Neuronal stem cell (in vitro differentiated cells): ENCODE data around the gene FKBP9.

ENCODE experiments used
- DNase-seq: peaks from one replicate; pipeline ENCODE4 v3.0.0-alpha.2; 2013; ENCODE audit warnings: low spot score
- H2AFZ ChIP-seq: one replicate; pipeline ENCODE4 v1.6.1; 2013; ENCODE audit warnings: mild to moderate bottlenecking, low read length, inconsistent platforms
- H2AK5ac ChIP-seq: 2 replicates; pipeline ENCODE4 v1.6.1; 2013; ENCODE audit warnings: low read depth, mild to moderate bottlenecking, inconsistent platforms, low read length, moderate library complexity, mixed read lengths
- H2BK120ac ChIP-seq: 2 replicates; pipeline ENCODE4 v1.6.1; 2013; ENCODE audit warnings: low read depth, mild to moderate bottlenecking, inconsistent platforms, low read length, moderate library complexity, mixed read lengths
- H2BK12ac ChIP-seq: one replicate; pipeline ENCODE4 v1.6.1; 2013; ENCODE audit warnings: low read length, inconsistent platforms
- H2BK15ac ChIP-seq: 2 replicates; pipeline ENCODE4 v1.6.1; 2013; ENCODE audit warnings: mild to moderate bottlenecking, low read length, inconsistent platforms, mixed read lengths
- H2BK5ac ChIP-seq: one replicate; pipeline ENCODE4 v1.6.1; 2013; ENCODE audit warnings: inconsistent platforms, mild to moderate bottlenecking, low read length, moderate library complexity
- H3K14ac ChIP-seq: one replicate; pipeline ENCODE4 v1.6.1; 2013; ENCODE audit warnings: low read length, inconsistent platforms
- H3K18ac ChIP-seq: 2 replicates; pipeline ENCODE4 v1.6.1; 2013; ENCODE audit warnings: low read length, inconsistent platforms
- H3K23ac ChIP-seq: 2 replicates; pipeline ENCODE4 v1.6.1; 2013; ENCODE audit warnings: low read depth, mild to moderate bottlenecking, mixed read lengths, low read length, inconsistent platforms; ENCODE audit not compliant: poor library complexity
- H3K27ac ChIP-seq: replicated peaks from 3 replicates; pipeline ENCODE4 v1.5.1; 2013; ENCODE audit warnings: low read length, inconsistent platforms
- H3K27me3 ChIP-seq, 3 experiments: 2 replicates each; pipeline ENCODE4 v1.6.1; 2013; ENCODE audit warnings: low read length in 3 of 3, mild to moderate bottlenecking in 2 of 3, inconsistent platforms in 1 of 3, low read depth in 1 of 3, mixed read lengths in 1 of 3, moderate library complexity in 1 of 3; ENCODE audit not compliant: control insufficient read depth in 3 of 3, insufficient read depth in 3 of 3
- H3K36me3 ChIP-seq, 2 donors: replicated peaks in 1 of 2; 2 replicates each; pipeline ENCODE4 v1.6.1; 2013; ENCODE audit warnings: low read length in 2 of 2; ENCODE audit not compliant: control insufficient read depth in 2 of 2, insufficient read depth in 2 of 2
- H3K4ac ChIP-seq: 2 replicates; pipeline ENCODE4 v1.6.1; 2013; ENCODE audit warnings: inconsistent platforms, mild to moderate bottlenecking, low read length, moderate library complexity
- H3K4me1 ChIP-seq, 2 donors: 1 replicate in 1 of 2; 2 replicates in 1 of 2; pipeline ENCODE4 v1.6.1; 2013; ENCODE audit warnings: low read length in 2 of 2, low read depth in 1 of 2; ENCODE audit not compliant: control insufficient read depth in 2 of 2, insufficient read depth in 1 of 2
- H3K4me2 ChIP-seq: one replicate; pipeline ENCODE4 v1.6.1; 2013; ENCODE audit warnings: mild to moderate bottlenecking, low read length, inconsistent platforms; ENCODE audit not compliant: insufficient read depth, poor library complexity, severe bottlenecking
- H3K4me3 ChIP-seq, 2 donors: 2 replicates each; pipeline ENCODE4 v1.5.1; 2013; ENCODE audit warnings: low read length in 2 of 2, mild to moderate bottlenecking in 2 of 2, inconsistent platforms in 1 of 2, moderate library complexity in 1 of 2
- H3K79me1 ChIP-seq: one replicate; pipeline ENCODE4 v1.6.1; 2013; ENCODE audit warnings: low read depth, mild to moderate bottlenecking, inconsistent platforms, low read length, moderate library complexity
- H3K9ac ChIP-seq: one replicate; pipeline ENCODE4 v1.6.1; 2013; ENCODE audit warnings: mild to moderate bottlenecking, low read depth, low read length, inconsistent platforms; ENCODE audit not compliant: poor library complexity
- H3K9me3 ChIP-seq, 2 donors: replicated peaks in 1 of 2; 2 replicates each; pipeline versions ENCODE3 to v1.6.1; 2013; ENCODE audit warnings: low read length in 2 of 2, mild to moderate bottlenecking in 2 of 2, inconsistent platforms in 1 of 2, low read depth in 1 of 2, mixed read lengths in 1 of 2, moderate library complexity in 1 of 2; ENCODE audit not compliant: control insufficient read depth in 2 of 2, insufficient read depth in 1 of 2
- H4K8ac ChIP-seq: one replicate; pipeline ENCODE4 v1.6.1; 2013; ENCODE audit warnings: low read depth, mild to moderate bottlenecking, inconsistent platforms, low read length, moderate library complexity
- H4K91ac ChIP-seq: one replicate; pipeline ENCODE4 v1.6.1; 2013; ENCODE audit warnings: low read length, low read depth, mild to moderate bottlenecking, inconsistent platforms; ENCODE audit not compliant: poor library complexity
- WGBS, 2 donors: extraction: QIAGEN DNeasy Blood & Tissue Kit; methylation state at CpG; one replicate each; pipeline ENCODE4 v1.1.7; 2013; ENCODE audit warnings: missing lambda C conversion rate in 2 of 2, mixed read lengths in 1 of 2; ENCODE audit not compliant: insufficient read length in 2 of 2, insufficient replicate concordance in 1 of 2; ENCODE audit errors: extremely low coverage in 2 of 2; 5-methylcytosine and 5-hydroxymethylcytosine counted together

FKBP9 gene

DNA sequence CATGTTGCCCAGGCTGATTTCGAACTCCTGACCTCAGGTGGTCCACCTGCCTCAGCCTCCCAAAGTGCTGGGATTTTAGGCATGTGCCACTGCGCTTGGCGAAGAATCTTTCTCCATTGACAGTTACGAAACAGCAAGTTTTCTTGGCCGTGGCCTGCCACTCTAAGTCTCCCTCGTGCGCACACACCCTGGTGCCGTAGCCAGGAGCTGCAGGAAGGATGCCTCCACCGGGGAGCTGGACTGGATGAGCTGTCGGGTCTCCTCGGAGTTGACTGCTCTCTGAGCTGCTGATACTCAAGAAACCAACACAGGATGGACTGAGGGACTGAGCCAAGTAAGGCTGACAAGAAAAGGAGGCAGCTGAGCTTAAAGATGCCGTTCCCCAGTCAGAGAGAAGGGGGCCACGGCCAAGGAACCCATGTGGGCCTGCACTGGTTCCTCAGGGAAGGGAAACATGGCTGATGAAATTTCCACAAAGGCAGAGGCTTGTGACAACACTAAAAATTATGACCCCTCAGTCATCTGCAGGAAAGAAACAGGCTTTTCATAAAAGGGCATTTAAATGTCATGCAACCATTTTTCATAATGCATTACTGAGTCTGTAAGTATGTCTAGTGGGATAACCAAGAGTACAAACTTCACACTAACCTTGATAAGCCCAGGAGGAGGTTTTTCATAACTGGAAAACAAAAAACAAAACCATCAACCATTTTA is 27.7 kb upstream of the FKBP9 start:
- Histone ChIP-seq H3K4me2 (no peak overlapping the region), H2AFZ (no peak overlapping the region), H3K14ac (no peak overlapping the region), H2BK12ac (no peak overlapping the region), H3K27me3 (no peaks in the 10 kb centered on the region), H3K9me3 (peaks cover 0 to 2% of the 10 kb centered on the region in 2 donors), H4K91ac (no peak overlapping the region), H3K23ac (no peak overlapping the region), H3K79me1 (no peaks in the 10 kb centered on the region), H2BK120ac (no peak overlapping the region), H3K4ac (no peak overlapping the region), H2AK5ac (no peak overlapping the region), H4K8ac (no peak overlapping the region), H3K4me1 (peaks cover 0 to 7% of the 10 kb centered on the region in 2 donors), H3K18ac (no peak overlapping the region), H3K4me3 (no peak overlapping the region), H3K27ac (no peak overlapping the region), H2BK15ac (no peak overlapping the region), H3K9ac (no peak overlapping the region), H3K36me3 (peaks cover 2 to 84% of the 10 kb centered on the region in 2 donors), H2BK5ac (no peak overlapping the region)
- DNase-seq = no peak
- WGBS, 2 donors = no CpG with 5 or more reads among the region's 13 CpGs

DNA sequence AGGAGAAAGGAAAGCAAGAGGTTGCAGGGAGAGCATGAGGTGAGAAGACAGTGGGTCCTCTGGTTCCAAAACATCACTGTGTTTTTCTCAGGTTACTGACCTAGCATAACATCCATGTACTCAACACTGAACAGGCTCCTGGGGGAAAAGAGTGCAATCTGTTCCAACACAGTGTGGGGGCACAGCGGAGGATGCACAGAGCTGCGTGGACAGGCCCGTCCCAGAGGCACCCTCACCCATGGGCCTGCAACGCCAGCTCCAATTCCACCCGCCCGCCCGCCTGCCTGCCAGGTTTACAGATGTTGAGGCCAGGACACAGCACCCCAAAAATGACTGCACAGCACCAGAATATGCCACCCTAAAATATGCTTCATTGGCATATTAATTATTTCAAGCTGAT is 26.9 kb upstream of the FKBP9 start:
- Histone ChIP-seq H3K9ac (no peak overlapping the region), H3K4me3 (no peak overlapping the region), H3K18ac (peak overlapping the region; percentile 0), H3K27ac (no peak overlapping the region), H3K9me3 (peaks cover 0 to 2% of the 10 kb centered on the region in 2 donors), H3K27me3 (no peaks in the 10 kb centered on the region), H2BK15ac (no peak overlapping the region), H2AK5ac (no peak overlapping the region), H3K23ac (no peak overlapping the region), H4K8ac (no peak overlapping the region), H4K91ac (no peak overlapping the region), H3K79me1 (no peaks in the 10 kb centered on the region), H2BK5ac (no peak overlapping the region), H3K4me1 (peaks cover 0 to 3% of the 10 kb centered on the region in 2 donors), H2BK120ac (no peak overlapping the region), H2BK12ac (no peak overlapping the region), H3K4me2 (no peak overlapping the region), H2AFZ (no peak overlapping the region), H3K36me3 (peaks cover 2 to 76% of the 10 kb centered on the region in 2 donors), H3K4ac (no peak overlapping the region), H3K14ac (no peak overlapping the region)
- no CpG with 5 or more reads among the region's 7 CpGs for WGBS, 2 donors
- no peak for DNase-seq

DNA sequence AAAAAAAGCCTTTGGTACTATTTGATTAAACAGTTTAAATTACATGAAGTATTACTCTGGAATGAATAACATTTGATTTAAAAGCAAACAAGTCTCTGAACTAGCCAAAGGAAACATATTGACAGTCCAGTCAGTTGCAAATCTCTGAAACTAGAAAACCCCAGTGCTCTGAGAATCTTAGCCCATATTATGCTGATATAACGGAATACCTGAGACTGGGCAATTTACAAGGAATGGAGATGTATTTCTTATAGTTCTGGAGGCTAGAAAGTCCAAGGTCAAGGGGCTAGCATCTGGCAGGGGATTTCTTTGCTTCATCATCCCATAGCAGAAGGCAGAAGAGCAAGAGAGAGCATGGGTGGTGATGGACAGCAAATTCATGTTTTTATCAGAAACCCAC is 21.7 kb upstream of the FKBP9 start:
- Histone ChIP-seq H3K4me3 (no peak overlapping the region), H3K23ac (no peak overlapping the region), H4K91ac (no peak overlapping the region), H3K4me1 (no peaks in the 10 kb centered on the region), H3K9ac (no peak overlapping the region), H3K4ac (no peak overlapping the region), H4K8ac (no peak overlapping the region), H2AK5ac (no peak overlapping the region), H2BK12ac (no peak overlapping the region), H2AFZ (no peak overlapping the region), H3K27me3 (no peaks in the 10 kb centered on the region), H3K18ac (no peak overlapping the region), H3K79me1 (no peaks in the 10 kb centered on the region), H3K36me3 (peaks cover 2 to 64% of the 10 kb centered on the region in 2 donors), H3K14ac (no peak overlapping the region), H2BK15ac (no peak overlapping the region), H2BK5ac (no peak overlapping the region), H2BK120ac (no peak overlapping the region), H3K4me2 (no peak overlapping the region), H3K9me3 (no peaks in the 10 kb centered on the region), H3K27ac (no peak overlapping the region)
- no peak for DNase-seq
- WGBS, 2 donors = no CpG with 5 or more reads among the region's 1 CpG

DNA sequence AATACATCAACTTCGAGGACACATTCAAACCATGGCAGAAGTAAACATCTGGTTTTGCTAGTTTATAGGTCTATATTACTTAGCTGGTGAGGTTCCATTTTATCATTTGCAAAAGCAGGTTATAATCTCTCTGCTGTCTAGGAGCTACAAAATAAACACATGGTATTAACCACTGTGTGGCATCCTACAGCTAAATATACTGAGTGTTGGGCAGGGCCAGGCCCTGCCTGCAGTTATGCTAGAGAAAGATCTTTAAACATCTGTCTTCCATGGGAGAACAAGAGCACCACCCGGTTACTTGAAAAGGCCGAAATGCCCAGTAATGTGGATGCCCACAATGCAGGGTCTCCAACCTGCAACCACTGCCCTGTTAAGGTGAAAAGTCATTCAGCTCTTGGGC is 20.6 kb upstream of the FKBP9 start:
- no peak for DNase-seq
- H4K91ac ChIP-seq = no peak overlapping the region
- no peak overlapping the region for H2BK5ac ChIP-seq
- no peak overlapping the region for H3K23ac ChIP-seq
- no peaks in the 10 kb centered on the region for H3K9me3 ChIP-seq
- H4K8ac ChIP-seq = no peak overlapping the region
- H3K9ac ChIP-seq = no peak overlapping the region
- H2AK5ac ChIP-seq = no peak overlapping the region
- H3K4ac ChIP-seq = no peak overlapping the region
- no CpG with 5 or more reads among the region's 3 CpGs for WGBS, 2 donors
- H2BK120ac ChIP-seq = no peak overlapping the region
- H2BK15ac ChIP-seq = no peak overlapping the region
- H3K4me2 ChIP-seq = no peak overlapping the region
- H3K4me3 ChIP-seq = no peak overlapping the region
- H2AFZ ChIP-seq = no peak overlapping the region
- no peak overlapping the region for H3K18ac ChIP-seq
- H3K36me3 ChIP-seq = peaks cover 0 to 53% of the 10 kb centered on the region in 2 donors
- no peak overlapping the region for H3K14ac ChIP-seq
- no peaks in the 10 kb centered on the region for H3K79me1 ChIP-seq
- no peak overlapping the region for H2BK12ac ChIP-seq
- H3K4me1 ChIP-seq = peaks cover 2 to 3% of the 10 kb centered on the region in 2 donors
- peaks cover 0 to under 1% (median 0%) of the 10 kb centered on the region in 3 experiments for H3K27me3 ChIP-seq
- H3K27ac ChIP-seq = no peak overlapping the region
